ENCODE results near the gene RAB26.
"Not testable (repeated sequence)": the region's sequence is repeated elsewhere in the genome, so short reads cannot be mapped to it uniquely, and the experiment has no call there.

The RAB26 gene

DNA sequence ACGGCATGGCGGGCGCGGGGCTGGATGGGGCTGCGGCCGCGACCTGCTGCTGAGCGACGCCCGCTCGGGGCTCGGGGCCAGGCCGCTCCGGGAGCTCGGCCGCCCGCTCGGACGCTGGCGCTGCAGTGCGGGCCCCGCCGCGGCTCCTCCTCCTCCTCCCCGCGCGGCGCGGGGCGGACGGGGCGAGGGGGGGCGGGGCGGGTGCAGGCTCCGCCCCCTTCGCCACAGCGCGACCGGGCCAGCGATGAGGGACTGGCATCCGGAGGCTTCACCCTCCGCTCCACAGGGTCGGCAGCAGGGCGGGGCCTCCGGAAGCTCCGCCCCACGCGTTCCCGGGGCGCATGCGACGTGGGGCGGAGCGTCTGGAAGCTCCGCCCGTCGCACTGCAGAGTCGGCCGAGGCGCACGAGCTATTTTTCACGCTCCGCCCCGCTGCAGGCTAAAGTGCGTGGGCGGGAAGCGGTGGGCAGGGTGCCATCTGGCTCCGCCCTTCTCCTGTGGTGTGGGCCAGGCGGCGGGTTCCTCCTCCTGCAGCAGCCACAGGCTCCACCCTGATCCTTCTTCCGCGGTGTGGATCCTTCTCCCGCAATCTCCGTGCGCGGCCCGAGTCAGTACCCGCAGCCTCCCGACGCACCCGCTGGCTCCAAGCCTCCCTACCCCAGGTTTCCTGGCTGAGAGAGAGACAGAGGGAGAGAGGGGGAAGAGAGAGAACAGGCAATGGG, 12.5 kb upstream of the RAB26 start, which contains the start of gene PKD1:
PKD1 (minus strand) TSS at position 129 of the 721 bp plus-strand sequence. CDS start 209 bp downstream, outside the sequence.
- not testable (repeated sequence) for DNase-seq (ENCODE audit: low read depth, low spot score)
- H3K27ac ChIP-seq, result peak within 1 kb of the TSS; percentile 39

DNA sequence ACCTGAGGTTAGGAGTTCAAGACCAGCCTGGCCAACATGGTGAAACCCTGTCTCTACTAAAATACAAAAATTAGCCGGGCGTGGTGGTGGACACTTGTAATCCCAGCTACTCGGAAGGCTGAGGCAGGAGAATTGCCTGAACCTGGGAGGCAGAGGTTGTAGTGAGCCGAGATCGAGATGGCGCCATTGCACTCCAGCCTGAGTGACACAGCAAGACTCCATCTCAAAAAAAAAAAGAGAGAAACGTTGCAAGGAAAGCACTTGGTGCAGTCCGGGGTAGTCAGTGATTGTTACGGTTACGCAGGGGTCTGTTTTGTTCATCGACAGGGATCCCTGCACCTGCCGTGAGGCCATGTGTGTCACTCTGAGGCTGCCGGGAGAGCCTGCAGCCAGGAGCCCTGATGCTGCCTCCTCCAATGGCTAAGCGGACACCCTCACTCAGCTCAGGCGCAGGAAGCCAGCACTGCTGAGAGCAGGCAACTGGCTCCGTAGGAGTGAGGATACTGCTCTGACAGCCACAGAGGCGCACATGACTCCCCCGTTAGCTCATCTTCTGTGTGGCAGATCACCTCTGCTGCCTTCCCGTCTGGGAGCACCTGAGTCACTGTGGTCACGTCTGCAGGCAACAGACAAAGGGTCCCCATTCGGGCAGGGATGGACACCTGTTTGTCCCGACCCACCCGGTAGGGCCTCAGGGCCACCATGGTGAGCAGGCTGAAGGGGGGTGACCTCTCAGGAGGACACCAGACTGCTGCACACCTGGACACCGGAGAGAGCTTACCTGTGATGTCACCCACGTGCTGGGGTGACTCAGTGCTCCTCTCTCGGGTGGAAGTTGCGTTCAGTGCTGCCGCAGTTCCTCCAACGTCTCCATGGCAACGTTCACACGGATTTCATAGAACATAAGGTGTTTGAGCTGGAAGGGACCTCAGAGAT, 5.2 kb upstream of the RAB26 start:
- no peak for DNase-seq (ENCODE audit: low read depth, low spot score)
- H3K27ac ChIP-seq, result no peak overlapping the region

DNA sequence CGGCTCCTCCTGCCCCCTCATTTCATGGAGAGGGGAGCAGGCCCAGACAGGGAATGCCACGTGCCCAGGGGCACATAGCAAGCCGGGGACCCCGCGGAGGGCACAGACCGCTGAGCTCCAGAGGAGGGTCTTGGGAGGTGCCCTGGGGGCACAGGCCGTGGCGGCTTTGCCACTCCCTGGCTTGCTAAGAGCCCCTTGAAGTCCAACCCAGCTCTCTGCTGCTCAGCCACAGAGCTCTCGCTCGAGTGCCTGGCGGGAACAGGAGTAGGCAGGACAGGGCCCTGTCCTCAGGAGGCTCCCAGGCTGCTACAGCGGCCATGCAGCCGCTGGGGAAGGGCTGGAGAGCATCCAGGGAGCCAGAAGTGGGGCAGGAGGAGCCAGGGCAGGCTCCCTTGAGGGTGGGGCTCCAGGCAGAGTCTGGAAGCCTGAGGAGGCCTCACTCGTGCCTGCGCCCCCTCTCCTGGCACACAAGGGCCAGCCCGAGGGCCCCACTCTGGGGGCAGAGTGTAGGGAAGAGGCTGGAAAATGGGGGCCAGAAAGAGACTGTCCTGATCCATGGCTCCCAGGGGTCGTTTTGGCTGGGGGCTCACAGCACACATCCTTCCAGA, 4.4 kb upstream of the RAB26 start:
- no peak overlapping the region for H3K27ac ChIP-seq
- no peak for DNase-seq (ENCODE audit: low read depth, low spot score)

DNA sequence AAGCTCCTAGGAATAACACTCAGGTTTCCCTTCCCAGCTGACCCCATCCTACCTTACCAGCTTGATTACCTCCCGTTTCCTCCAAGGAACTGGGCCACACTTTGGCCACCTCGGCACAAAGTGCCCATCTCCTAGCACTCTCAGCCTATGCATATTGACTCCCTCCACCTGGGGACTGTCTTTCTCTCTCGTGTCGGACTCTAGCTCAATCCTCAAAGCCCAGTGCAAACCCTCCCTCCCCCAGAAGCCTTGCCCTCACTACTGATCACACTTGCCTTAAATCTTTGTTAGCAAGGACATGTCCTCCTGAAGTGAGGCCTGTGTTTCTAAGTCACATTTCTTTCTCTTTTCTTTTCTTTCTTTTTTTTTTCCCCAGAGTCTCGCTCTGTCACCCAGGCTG, 2.6 kb upstream of the RAB26 start:
- no peak for DNase-seq (ENCODE audit: low read depth, low spot score)
- H3K27ac ChIP-seq, result no peak overlapping the region

DNA sequence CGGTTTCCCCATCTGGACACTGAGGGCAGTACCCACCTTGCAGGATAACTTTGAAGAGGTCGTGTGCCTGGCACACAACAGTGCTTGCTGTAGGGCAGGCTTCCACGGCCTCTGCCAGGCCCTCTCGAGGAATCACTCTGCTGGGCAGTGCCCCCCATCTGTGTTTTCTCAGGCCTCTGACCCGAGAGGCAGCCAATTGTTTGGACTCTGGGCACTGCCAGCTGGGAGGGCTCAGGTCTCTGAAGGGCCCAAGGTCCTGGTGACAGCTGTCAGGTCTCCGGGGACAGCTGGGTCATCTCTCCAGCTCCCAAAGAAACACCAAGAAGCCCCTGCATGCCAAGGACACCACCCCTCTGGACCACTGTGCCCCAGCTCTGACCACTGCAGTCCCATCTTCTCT, 1.0 kb upstream of the RAB26 start:
- no peak overlapping the region for H3K27ac ChIP-seq
- no peak for DNase-seq (ENCODE audit: low read depth, low spot score)

DNA sequence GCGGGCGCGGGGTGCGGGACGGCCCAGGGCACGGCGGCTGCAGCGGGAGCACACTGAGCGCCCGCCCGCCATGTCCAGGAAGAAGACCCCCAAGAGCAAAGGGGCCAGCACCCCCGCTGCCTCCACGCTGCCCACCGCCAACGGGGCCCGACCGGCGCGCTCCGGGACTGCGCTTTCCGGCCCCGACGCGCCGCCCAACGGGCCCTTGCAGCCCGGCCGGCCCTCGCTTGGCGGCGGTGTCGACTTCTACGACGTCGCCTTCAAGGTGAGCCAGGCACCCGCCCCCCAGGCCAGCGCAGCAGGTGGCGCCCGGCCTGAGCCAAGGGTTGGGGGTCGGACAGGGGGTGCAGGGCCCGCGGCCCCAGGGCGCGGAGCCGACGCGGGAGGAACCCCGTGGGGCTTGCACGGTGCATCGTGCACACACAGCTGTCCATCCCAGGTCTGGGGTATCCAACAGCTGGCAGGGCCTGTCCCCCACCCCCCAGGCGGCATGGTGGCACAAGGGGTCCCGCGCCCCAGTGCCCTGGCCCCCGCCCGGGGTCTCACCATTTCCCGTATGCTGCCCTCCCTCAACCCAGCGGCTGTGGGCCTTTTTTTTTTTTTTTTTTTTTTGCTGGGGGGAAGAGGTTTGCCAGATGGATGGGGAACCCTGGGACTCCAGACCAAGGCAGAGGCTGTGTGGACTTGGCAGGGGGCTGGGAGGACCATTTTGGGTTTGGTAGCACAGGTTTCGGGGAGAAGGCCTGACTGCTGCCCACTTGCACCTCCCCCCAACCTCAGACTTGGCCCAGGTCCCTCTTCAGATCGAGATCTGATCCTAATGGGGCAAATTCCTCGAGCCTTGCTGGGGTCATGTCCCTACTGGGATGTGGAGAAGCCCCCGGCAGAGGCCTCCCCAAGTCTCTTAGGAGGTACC, 547 bp downstream of the RAB26 start:
- peak overlapping the region; percentile 48 for H3K27ac ChIP-seq
- no peak for DNase-seq (ENCODE audit: low read depth, low spot score)

DNA sequence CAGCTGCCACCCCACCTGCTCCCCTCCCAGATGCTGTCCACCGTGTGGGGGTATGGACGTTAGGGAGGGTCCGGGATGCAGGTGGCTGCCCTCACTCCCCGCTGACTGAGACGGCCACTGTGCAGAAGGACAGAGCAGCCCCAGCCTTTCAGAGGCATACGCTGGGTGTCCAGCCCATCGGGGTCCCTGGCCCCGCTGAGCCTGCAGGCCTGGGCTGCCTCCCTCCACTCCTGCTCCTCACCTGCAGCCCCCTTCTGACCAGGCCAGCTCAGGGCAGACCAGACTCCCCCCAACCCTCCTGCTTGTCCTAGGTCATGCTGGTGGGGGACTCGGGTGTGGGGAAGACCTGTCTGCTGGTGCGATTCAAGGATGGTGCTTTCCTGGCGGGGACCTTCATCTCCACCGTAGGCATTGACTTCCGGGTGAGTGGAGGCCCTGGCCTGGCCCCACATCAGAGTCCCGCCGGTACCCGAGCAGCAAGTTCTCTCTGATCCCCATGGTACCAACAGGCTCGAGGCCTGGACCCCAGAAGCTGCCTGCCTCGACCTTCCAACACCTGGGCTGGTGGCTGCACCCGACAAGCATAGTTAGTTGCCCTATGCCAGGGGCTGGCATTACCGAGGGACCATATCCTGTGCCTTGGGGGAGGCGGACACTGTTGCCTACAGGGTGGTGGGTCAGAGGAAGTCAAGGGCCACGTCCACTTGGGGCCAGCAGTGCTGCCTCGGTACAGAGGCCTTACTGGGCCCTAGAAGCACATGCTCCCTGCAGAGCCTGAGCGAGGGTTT, 1.4 kb downstream of the RAB26 start:
- no peak for DNase-seq (ENCODE audit: low read depth, low spot score)
- H3K27ac ChIP-seq, result peak overlapping the region; percentile 90

DNA sequence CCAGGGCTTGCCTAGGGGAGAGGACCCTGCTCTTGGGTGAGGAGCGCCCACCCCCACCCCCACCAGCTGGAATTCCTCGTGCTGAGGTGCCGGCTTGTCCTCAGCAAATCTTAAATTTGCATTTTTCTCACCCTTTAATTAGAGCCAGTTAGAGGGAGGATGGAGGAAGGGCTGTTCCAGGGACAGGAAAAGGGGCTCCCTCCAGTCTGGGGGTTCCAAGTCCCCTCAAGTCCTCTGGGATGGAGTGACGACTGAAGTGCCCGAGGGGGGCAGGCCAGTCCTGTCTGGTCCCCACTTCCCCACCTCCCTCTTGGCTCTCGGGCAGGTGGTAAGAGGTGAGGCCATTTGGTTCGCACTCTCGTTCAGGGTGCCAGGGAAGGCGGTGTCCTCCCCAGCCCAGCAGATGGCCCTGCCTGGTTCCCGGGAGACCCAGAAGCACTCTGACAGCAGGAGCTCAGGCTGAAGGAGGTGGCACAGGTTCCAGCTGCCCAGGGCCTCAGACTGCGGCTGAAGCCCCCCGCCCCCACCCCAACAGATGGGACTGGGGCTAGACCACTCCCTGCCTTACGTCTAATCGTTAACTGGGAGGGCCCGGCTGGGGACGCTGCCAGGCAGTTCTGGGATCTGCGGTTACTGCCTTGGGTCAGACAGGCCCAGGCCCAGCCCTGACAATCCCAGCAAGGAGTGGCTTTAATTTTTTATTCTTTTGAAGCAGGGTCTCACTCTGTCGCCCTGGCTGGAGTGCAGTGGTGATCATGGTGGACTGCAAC, 2.2 kb downstream of the RAB26 start:
- DNase-seq (ENCODE audit: low read depth, low spot score), result no peak
- peak overlapping the region; percentile 90 for H3K27ac ChIP-seq

DNA sequence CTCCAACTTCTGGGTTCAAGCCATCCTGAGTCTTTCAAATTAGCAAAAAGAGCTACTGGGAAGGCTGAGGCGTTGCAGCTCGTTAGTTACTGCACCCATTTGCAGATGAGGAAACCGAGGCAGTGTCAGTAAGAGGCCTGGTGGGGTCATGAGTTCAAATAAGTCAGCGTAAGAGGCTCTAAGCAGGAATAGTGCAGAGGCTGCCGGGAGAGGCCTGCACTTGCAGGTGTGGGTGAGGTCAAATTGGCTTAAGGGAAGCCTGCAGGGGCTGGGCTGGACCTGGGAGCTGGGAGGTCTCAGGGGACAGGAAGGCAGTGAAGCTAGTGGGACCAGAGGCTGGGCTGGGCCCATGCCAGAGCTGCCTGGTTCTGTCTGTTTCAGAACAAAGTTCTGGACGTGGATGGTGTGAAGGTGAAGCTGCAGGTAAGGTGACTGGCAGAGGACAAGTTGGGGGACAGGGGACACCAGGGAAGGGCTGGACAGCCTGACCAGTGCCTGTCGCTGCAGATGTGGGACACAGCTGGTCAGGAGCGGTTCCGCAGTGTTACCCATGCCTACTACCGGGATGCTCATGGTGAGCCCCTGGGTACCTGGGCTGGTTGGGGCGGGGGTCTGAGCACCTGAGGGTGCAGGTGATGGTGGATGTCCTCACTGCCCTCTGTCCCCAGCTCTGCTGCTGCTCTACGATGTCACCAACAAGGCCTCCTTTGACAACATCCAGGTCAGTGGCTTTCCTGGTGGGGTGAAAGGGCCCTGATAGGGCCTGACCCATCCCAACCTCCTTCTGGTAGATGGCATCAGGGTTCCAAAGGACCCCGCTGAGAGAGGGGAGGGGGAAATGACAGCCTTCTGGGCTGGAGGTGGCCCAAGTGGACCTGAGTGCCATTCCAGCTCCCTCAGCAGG, 3.0 kb downstream of the RAB26 start:
- H3K27ac ChIP-seq, result peak overlapping the region; percentile 90
- no peak for DNase-seq (ENCODE audit: low read depth, low spot score)

DNA sequence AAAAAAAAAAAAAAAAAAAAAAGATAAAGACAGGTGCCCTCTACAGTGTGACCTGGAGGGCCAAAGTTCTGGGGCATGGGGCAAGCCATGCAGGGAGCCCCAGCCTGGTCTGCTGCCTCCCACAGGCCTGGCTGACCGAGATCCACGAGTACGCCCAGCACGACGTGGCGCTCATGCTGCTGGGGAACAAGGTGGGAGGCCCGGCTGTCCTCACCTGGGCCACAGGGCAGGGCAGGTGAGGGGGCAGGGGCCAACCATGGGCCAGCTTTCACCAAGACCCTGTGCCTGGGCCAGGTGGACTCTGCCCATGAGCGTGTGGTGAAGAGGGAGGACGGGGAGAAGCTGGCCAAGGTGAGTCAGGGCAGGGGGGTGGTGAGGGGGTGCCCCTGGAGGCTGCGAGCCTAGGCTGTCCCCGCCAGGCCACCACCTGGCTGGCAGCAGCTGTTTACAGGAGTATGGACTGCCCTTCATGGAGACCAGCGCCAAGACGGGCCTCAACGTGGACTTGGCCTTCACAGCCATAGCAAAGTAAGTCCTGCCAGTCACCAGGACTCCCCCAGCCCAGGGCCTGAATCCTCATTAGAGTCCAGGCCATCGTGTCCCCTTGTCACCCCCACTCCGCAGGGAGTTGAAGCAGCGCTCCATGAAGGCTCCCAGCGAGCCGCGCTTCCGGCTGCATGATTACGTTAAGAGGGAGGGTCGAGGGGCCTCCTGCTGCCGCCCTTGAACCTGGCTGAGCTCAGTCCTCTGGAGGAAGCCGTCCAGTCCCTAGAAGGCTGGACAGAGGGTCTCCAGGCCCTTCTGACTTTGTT, 4.5 kb downstream of the RAB26 start:
- no peak for DNase-seq (ENCODE audit: low read depth, low spot score)
- peak overlapping the region; percentile 90 for H3K27ac ChIP-seq

DNA sequence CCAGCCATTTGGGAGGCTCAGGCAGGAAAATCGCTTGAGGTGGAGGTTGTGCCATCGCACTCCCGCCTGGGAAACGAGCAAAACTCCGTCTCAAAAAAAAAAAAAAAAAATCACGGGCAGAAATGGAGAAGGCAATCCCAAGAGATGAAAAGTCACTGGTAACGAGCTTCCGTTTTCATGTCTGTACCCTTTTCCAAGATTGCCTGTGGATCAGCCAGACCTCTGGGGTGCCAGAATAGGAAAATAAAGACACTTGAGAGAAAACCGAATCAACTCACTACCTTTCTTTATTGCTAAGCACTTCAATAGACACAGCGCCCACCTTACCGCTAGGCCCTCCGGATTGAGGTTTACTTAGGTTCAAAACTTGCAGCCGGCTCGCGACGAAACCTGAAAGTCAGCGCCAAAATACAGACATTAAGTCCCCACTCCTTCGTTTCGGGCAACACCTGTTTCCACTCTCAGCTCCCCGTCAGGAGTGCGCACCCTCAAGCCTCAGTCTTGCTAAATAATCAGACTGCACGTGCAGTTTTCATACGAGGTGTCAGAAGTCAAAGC, 6.2 kb downstream of the RAB26 start:
- DNase-seq (ENCODE audit: low read depth, low spot score), result no peak
- H3K27ac ChIP-seq, result peak overlapping the region; percentile 90

DNA sequence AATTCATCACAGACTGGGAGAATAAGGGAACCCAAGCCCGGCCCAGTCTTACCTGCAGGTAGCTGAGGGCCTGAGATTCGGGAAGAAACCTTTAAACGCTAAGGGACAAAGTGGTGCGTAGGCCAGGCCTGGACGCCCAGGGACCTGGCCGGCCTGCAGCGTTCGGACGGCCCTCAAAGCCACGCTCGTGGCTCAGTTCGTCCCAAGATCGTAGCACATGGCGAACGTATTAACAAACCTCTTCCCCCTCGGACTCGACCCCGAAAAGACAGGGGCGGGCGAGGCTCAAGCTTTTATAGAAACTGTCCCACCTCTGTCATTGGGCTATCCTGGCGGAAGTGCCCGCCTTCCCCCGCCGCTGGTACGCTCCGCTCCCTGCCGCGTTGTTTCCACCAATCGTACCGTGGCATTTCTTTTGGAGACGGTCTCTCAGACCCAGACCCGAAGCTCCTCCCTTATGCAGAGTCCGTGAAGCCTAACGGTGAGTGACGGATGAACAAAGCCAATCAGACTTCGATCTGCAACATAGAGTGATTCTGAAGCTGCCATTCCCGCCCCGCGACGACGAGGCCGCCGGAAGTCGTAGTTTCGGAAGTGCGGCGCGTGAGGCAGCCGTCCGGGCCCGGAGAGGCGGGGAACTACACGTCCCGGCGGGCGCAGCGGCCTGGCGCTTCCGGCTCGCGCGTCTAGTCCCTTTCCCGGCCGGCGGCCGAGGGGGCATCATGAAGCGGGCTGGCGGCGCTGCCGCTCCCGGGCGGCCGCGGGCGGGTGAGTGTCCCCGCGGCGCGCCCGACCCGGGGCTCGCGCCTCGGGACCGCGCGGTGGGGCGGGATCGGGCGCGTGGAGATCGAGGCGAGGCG, 6.9 kb downstream of the RAB26 start, which contains the start of gene TRAF7:
TRAF7 (plus strand) TSS at position 692 of the 860 bp plus-strand sequence. CDS start 8,139 bp downstream, outside the sequence.
- peak within 1 kb of the TSS; percentile 90 for H3K27ac ChIP-seq
- peak; percentile 100 for DNase-seq (ENCODE audit: low read depth, low spot score)

DNA sequence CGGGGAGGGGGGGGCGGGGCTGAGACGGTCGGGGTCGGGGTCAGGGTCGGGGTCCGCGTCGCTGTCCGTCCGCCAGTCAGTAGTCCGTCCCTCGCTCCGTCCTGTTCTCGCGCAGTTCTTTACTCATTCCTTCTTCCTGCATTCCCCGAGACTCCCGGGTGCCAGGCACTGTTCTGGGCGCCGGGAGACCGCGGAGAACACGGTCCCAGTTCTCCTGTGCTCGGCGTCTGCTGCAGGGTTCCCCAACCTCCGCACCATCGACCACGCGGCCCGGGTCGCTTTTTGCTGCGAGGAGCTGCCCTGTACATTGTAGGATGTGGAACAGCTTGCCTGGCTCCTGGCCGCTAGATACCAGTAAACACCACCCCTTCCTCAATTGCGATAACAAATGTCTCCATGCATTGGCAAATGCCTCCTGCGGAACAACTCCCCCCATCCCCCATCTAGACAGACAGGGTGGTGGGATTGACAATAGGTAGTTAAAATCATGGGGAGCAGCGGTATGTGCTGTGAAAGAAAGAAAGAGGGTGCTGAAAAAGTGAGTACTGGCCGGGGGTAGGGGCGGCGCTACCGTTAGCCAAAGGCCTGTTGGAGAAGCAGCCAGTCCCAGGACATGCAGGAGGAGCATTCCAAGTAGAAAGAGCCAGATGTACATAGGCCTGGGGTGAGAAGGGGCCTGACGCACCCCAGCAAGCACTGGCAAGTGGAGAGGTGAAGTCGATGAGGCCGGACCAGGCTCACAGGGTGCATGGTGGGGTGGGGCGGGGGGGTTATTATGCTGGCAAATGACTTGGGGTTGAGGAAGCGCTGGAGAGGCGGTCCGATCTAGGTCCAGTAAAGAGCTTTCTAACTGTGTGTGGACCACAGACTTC, 7.8 kb downstream of the RAB26 start:
- H3K27ac ChIP-seq, result peak overlapping the region; percentile 90
- no peak for DNase-seq (ENCODE audit: low read depth, low spot score)

DNA sequence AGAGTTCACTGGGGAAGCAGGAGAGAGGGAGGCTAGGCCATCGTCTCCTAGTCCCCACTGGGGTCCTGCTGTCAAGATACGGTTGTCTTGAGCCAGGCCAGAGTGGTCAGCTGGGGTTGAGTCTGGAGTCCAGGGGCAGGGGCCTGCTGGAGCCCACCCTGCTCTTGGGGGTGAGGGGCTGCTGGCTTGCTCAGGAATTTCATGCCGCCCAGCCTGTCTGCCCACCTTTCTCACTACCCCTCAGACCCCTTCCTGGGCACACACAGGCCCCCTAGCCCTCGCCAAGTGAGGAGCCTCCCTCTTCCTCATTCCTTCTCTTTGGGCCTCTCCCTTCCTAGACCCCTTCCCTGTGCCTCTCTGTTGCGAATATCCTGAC, 8.4 kb downstream of the RAB26 start:
- no peak overlapping the region for H3K27ac ChIP-seq
- DNase-seq (ENCODE audit: low read depth, low spot score), result no peak
